Cardiac fibroblast (primary cell): ENCODE measurements around the gene SLC40A1.
A peak's percentile ranks its signal among the peaks of the same experiment; 100 is the strongest.

Experiments
- DNase-seq, 2 donors: peaks; one replicate each; pipeline versions ENCODE4 v3.0.0 to v3.0.0-alpha.2; 2010; ENCODE audit warnings: low read depth in 2 of 2
- H3K4me3 ChIP-seq, 2 donors: replicated peaks in 1 of 2; 1 replicate in 1 of 2; 2 replicates in 1 of 2; pipeline ENCODE4 v1.5.1; 2011; ENCODE audit warnings: low read depth in 2 of 2, low read length in 2 of 2, mild to moderate bottlenecking in 2 of 2, moderate library complexity in 1 of 2
- TF ChIP-seq, protein P1 (sequence below): IDR thresholded peaks from one replicate; pipeline ENCODE4 v1.5.1; 2011; ENCODE audit warnings: low read depth, mild to moderate bottlenecking, low read length, inconsistent platforms

SLC40A1 gene

DNA sequence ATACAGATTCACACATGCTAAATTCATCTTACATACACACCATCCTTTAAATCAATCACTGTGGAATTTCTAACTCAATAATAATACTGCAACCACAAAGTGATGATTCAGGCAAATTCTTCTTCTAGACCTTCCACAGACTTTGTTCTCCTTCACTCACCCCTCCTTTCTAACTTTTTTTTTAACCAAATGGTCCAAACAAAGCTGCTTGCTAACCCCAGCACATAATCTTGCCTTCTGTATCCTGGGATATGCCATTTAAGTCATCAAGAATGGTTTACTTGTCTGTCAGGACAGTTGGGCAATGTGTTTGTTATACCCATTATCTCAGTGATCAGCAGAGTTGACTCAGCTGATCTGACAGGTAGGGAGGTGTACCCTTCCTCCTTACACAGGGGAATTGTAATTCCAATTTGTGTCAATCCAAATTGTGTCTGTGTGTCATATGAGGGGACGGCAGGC is 10.0 kb downstream of the SLC40A1 start:
- DNase-seq: peak in 1 of 2 donors; percentile 59
- H3K4me3 ChIP-seq: no peak overlapping the region

GRCh38 chr2:189569295-189569910 is 11.2 kb downstream of the SLC40A1 start:
- no peak overlapping the region for H3K4me3 ChIP-seq
- TF ChIP-seq, protein P1, sequence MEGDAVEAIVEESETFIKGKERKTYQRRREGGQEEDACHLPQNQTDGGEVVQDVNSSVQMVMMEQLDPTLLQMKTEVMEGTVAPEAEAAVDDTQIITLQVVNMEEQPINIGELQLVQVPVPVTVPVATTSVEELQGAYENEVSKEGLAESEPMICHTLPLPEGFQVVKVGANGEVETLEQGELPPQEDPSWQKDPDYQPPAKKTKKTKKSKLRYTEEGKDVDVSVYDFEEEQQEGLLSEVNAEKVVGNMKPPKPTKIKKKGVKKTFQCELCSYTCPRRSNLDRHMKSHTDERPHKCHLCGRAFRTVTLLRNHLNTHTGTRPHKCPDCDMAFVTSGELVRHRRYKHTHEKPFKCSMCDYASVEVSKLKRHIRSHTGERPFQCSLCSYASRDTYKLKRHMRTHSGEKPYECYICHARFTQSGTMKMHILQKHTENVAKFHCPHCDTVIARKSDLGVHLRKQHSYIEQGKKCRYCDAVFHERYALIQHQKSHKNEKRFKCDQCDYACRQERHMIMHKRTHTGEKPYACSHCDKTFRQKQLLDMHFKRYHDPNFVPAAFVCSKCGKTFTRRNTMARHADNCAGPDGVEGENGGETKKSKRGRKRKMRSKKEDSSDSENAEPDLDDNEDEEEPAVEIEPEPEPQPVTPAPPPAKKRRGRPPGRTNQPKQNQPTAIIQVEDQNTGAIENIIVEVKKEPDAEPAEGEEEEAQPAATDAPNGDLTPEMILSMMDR: no peak
- DNase-seq: peak; percentile 26 to 61

More for the DNA sequence above, 10.0 kb downstream of the SLC40A1 start:
- TF ChIP-seq, protein P1: no peak

DNA sequence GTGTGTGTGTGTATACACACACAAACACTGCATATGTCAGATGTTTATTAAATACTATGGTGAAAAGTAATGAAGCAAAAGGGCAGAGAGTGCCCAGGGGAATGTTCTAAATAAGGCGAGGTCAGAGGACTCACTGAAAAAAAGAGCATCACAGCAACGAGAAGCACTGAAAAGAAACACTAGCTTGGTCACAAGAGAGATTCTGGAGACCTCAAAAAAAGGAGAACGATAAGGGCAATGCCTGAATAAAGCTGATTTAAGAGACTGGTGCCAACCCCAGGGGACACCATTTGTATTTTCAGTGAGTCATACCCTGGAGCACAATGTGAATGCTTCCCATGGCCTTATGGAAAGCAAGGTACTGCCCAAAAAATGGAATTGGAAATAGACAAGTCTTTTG is 14.5 kb downstream of the SLC40A1 start:
- peak; percentile 71 to 74 for DNase-seq
- TF ChIP-seq, protein P1: no peak
- no peak overlapping the region for H3K4me3 ChIP-seq

DNA sequence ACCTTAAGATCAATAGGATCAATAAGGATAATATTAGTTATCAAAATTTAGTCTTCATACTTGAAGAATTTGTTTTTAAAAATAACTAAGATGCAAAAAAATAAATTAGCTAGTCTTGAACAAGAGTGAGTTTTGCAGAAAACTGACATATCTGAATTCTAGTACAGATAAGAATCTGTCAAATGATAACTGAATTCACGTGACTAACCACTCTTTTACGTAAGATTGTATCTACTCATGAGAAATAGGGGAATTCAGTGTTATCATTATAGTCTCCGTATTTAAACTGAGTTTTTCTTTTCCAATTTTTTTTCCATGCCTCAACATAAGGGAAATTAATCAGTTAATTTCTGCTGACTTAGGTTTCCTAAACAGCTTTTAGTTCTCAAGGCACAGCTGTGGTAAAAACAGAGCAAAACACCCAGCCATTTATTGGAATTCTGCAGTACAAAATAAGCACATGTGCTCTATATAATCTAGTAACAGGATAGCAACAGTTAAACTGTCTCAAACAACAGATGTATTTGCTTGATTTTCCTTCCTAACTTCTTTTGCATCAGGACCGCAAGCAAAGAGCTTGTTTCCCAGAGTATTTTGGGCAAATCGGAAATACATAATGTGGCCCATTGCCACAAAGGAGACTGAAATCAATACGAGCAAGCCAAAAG is 19.1 kb downstream of the SLC40A1 start:
- TF ChIP-seq, protein P1: no peak
- no peak for DNase-seq

GRCh38 chr2:189560273-189560586 is 20.4 kb downstream of the SLC40A1 start:
- no peak overlapping the region for H3K4me3 ChIP-seq
- TF ChIP-seq, protein P1: no peak
- no peak for DNase-seq

More for the DNA sequence above, 19.1 kb downstream of the SLC40A1 start:
- H3K4me3 ChIP-seq: no peak overlapping the region

DNA sequence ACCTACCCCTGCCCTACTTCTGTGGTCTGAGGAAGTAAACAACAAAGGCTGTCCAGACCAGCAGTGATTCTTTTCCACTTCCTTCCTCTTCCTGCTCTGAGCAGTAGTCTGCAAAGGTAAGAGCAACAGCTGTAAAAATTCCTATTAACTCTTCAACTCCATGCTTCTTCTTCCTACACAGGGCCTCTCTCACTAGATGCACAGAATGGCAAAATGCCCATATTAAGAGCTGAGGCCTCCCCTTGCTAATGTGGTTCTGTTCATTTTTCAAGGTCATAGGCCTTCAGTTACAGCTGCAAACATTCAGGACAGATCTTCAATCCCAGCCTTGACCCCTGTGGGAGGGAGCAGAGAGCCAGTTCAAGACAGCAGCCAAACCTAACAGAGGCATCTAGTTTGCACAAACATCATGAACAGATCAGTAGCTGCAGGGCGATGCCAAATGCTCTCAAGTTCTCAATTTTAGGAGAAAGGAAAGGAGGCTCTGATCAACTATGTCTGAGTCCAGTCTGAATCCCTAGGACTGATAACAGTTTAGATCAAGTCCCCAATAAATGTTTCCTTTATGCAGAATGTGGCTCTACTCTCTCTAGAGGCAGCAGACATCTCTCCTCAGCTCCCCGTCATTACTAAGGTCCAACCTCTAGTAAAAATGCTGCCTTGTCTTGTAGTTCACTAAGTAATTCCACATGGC is 20.9 kb downstream of the SLC40A1 start:
- H3K4me3 ChIP-seq: no peak overlapping the region
- peak in 1 of 2 donors; percentile 64 for DNase-seq
- TF ChIP-seq, protein P1: no peak
